ENCODE measurements around the gene FBXO41.

- no peak for TF ChIP-seq ARNTL (CRISPR knock-in tag; IDR thresholded peaks at IDR 0.05; ENCODE audit: borderline replicate concordance, low read depth)
- TF ChIP-seq PATZ1 (CRISPR knock-in tag; IDR thresholded peaks at IDR 0.05; ENCODE audit: borderline replicate concordance) = no peak
- no peak for TF ChIP-seq ESRRG (CRISPR knock-in tag; IDR thresholded peaks at IDR 0.05)
- TF ChIP-seq ZFP3 (CRISPR knock-in tag; IDR thresholded peaks at IDR 0.05) = no peak
- TF ChIP-seq RARB (CRISPR knock-in tag; IDR thresholded peaks at IDR 0.05) = no peak
Observed at GRCh38 chr2:73259276-73259675, 25.0 kb downstream of the FBXO41 start.
